HG03196 (cell line): ENCODE data around the gene USP12.
"Not testable (repeated sequence)": the region's sequence is repeated elsewhere in the genome, so short reads cannot be mapped to it uniquely, and the experiment has no call there.

Experiments used
- ATAC-seq: cut with Tn5 transposase; IDR thresholded peaks from one replicate; pipeline ENCODE4 v1.9.1; 2021; ENCODE audit not compliant: unreplicated experiment

USP12 gene

GRCh38 chr13:27124571-27124970 lies 47.0 kb downstream of the USP12 start:
- ATAC-seq = no peak

GRCh38 chr13:27123445-27123844 lies 48.2 kb downstream of the USP12 start:
- not testable (repeated sequence) for ATAC-seq

GRCh38 chr13:27122036-27122435 lies 49.6 kb downstream of the USP12 start:
- no peak for ATAC-seq

- no peak for ATAC-seq
Measured at GRCh38 chr13:27120811-27121210, 50.8 kb downstream of the USP12 start.

- no peak for ATAC-seq
Measured at GRCh38 chr13:27120011-27120410, 51.6 kb downstream of the USP12 start.

- no peak for ATAC-seq
Measured at GRCh38 chr13:27118428-27119054, 53.1 kb downstream of the USP12 start.

- ATAC-seq = no peak
Measured at GRCh38 chr13:27117952-27118351, 53.7 kb downstream of the USP12 start.

- no peak for ATAC-seq
Measured at GRCh38 chr13:27117158-27117557, 54.5 kb downstream of the USP12 start.

- no peak for ATAC-seq
Measured at GRCh38 chr13:27113436-27113835, 58.2 kb downstream of the USP12 start.

- no peak for ATAC-seq
Measured at GRCh38 chr13:27112006-27112405, 59.6 kb downstream of the USP12 start.

GRCh38 chr13:27110056-27110746 lies 61.4 kb downstream of the USP12 start:
- no peak for ATAC-seq

- no peak for ATAC-seq
Measured at GRCh38 chr13:27106144-27106543, 65.5 kb downstream of the USP12 start.

GRCh38 chr13:27104606-27105005 lies 67.0 kb downstream of the USP12 start:
- ATAC-seq = no peak

GRCh38 chr13:27101847-27102246 lies 69.8 kb downstream of the USP12 start:
- ATAC-seq = no peak

- no peak for ATAC-seq
Measured at GRCh38 chr13:27101289-27101688, 70.3 kb downstream of the USP12 start.

GRCh38 chr13:27097691-27098090 lies 73.9 kb downstream of the USP12 start:
- no peak for ATAC-seq

- no peak for ATAC-seq
Measured at GRCh38 chr13:27091451-27091850, 80.2 kb downstream of the USP12 start.

- no peak for ATAC-seq
Measured at GRCh38 chr13:27088619-27089018, 83.0 kb downstream of the USP12 start.

GRCh38 chr13:27086599-27087265 lies 84.9 kb downstream of the USP12 start:
- ATAC-seq = no peak

- ATAC-seq = no peak
Measured at GRCh38 chr13:27083183-27083582, 88.4 kb downstream of the USP12 start.

- ATAC-seq = no peak
Measured at GRCh38 chr13:27081893-27082679, 89.5 kb downstream of the USP12 start.
